H1 (cell line): ENCODE data around the gene GFAP. TPM values are rescaled to one million over a fixed set of nuclear protein-coding genes. Genes with fewer than 3 reads are reported as not detected.

Experiments
- CTCF ChIA-PET: fragments of 300-600 bp; sonication (Branson Sonifier 250); formaldehyde crosslinking; loops from one replicate; lab custom pipeline; 2021; ENCODE audit not compliant: partially characterized antibody; lab: Charles Lee
- POLR2A ChIA-PET: fragments of 300-600 bp; sonication (Branson Sonifier 250); formaldehyde crosslinking; loops from one replicate; lab custom pipeline; 2021; ENCODE audit warnings: inconsistent platforms; ENCODE audit not compliant: partially characterized antibody; lab: Charles Lee
- DNase-seq, 2 experiments: peaks; one replicate each; pipeline versions ENCODE4 v3.0.0 to v3.0.0-alpha.2; 2010 to 2022; ENCODE audit warnings: low spot score in 2 of 2, low read depth in 1 of 2, mixed read lengths in 1 of 2
- FAIRE-seq: peaks from 2 replicates; lab custom pipeline; 2011; peaks lifted over from hg19 to GRCh38; lab: Jason Lieb, UNC
- H2AFZ ChIP-seq: 2 replicates; pipeline ENCODE4 v1.8.1; 2012; ENCODE audit warnings: low read length, inconsistent platforms
- H2AK5ac ChIP-seq: 2 replicates; pipeline ENCODE4 v1.6.1; 2013; ENCODE audit warnings: low read depth, low read length
- H2BK120ac ChIP-seq: replicated peaks from 2 replicates; pipeline ENCODE3; 2013; ENCODE audit warnings: low read depth, low read length, inconsistent platforms
- H2BK12ac ChIP-seq: 2 replicates; pipeline ENCODE4 v1.6.1; 2013; ENCODE audit warnings: low read depth, low read length
- H2BK15ac ChIP-seq: 2 replicates; pipeline ENCODE4 v1.6.1; 2013; ENCODE audit warnings: low read length
- H2BK20ac ChIP-seq: 2 replicates; pipeline ENCODE4 v1.6.1; 2013; ENCODE audit warnings: low read length
- H2BK5ac ChIP-seq: 2 replicates; pipeline ENCODE4 v1.6.1; 2013; ENCODE audit warnings: low read depth, low read length
- H3K14ac ChIP-seq: 2 replicates; pipeline ENCODE4 v1.6.1; 2013; ENCODE audit warnings: inconsistent platforms; ENCODE audit not compliant: insufficient read length
- H3K18ac ChIP-seq: 2 replicates; pipeline ENCODE4 v1.6.1; 2013; ENCODE audit warnings: low read length; ENCODE audit errors: extremely low read depth
- H3K23ac ChIP-seq: 2 replicates; pipeline ENCODE4 v1.6.1; 2013; ENCODE audit warnings: inconsistent platforms; ENCODE audit not compliant: insufficient read length
- H3K23me2 ChIP-seq: 2 replicates; pipeline ENCODE4 v1.6.1; 2013; ENCODE audit warnings: low read depth, low read length
- H3K27ac ChIP-seq: 2 replicates; pipeline ENCODE4 v1.6.1; 2011; ENCODE audit warnings: low read depth, low read length, inconsistent platforms
- H3K27me3 ChIP-seq, 4 experiments: replicated peaks in 1 of 4; 1 replicate in 1 of 4; 2 replicates in 3 of 4; pipeline versions ENCODE4 v1.6.1 to v1.8.1; 2011 to 2013; ENCODE audit warnings: low read length in 3 of 4, mild to moderate bottlenecking in 3 of 4, inconsistent platforms in 2 of 4, mixed read lengths in 2 of 4, moderate library complexity in 1 of 4; ENCODE audit not compliant: control insufficient read depth in 3 of 4, insufficient read depth in 3 of 4; ENCODE audit errors: extremely low read depth in 1 of 4
- H3K36me3 ChIP-seq, 4 experiments: 2 replicates each; pipeline versions ENCODE4 v1.6.1 to v1.8.1; 2011 to 2013; ENCODE audit warnings: mild to moderate bottlenecking in 4 of 4, low read length in 3 of 4, moderate library complexity in 2 of 4, control low read depth in 1 of 4, inconsistent platforms in 1 of 4; ENCODE audit not compliant: insufficient read depth in 4 of 4, control insufficient read depth in 2 of 4
- H3K4ac ChIP-seq: replicated peaks from 2 replicates; pipeline ENCODE3; 2013; ENCODE audit warnings: low read length, low read depth, mixed read lengths, inconsistent platforms; ENCODE audit not compliant: insufficient read length
- H3K4me1 ChIP-seq, 4 experiments: replicated peaks in 1 of 4; 1 replicate in 1 of 4; 2 replicates in 3 of 4; pipeline versions ENCODE4 v1.6.1 to v1.8.1; 2011 to 2013; ENCODE audit warnings: low read length in 3 of 4, inconsistent platforms in 2 of 4, mixed read lengths in 1 of 4; ENCODE audit not compliant: insufficient read depth in 4 of 4, control insufficient read depth in 3 of 4
- H3K4me2 ChIP-seq, 2 experiments: 2 replicates each; pipeline versions ENCODE4 v1.6.1 to v1.8.1; 2011 to 2013; ENCODE audit warnings: low read depth in 2 of 2, low read length in 2 of 2, control low read depth in 1 of 2, inconsistent platforms in 1 of 2, mild to moderate bottlenecking in 1 of 2; ENCODE audit not compliant: insufficient read depth in 1 of 2
- H3K4me3 ChIP-seq, 4 experiments: fragments of 200-600, 300-600 bp in 1 of 4; sonication (generic), shearing (Covaris generic), sonication (Bioruptor Twin) in 1 of 4; 2 replicates each; pipeline versions ENCODE4 v1.5.1 to v1.8.1; 2011 to 2016; ENCODE audit warnings: low read length in 4 of 4, low read depth in 3 of 4, control low read depth in 2 of 4, inconsistent platforms in 2 of 4, mild to moderate bottlenecking in 2 of 4, mixed read lengths in 1 of 4, moderate library complexity in 1 of 4; ENCODE audit not compliant: insufficient read depth in 2 of 4; ENCODE audit errors: extremely low read depth in 1 of 4
- H3K56ac ChIP-seq: replicated peaks from 2 replicates; pipeline ENCODE3; 2013; ENCODE audit warnings: low read depth, mild to moderate bottlenecking, mixed read lengths, low read length, inconsistent platforms; ENCODE audit not compliant: insufficient read length
- H3K79me1 ChIP-seq: 2 replicates; pipeline ENCODE4 v1.6.1; 2013; ENCODE audit warnings: low read depth, low read length, control low read depth
- H3K79me2 ChIP-seq, 2 experiments: 2 replicates each; pipeline versions ENCODE4 v1.6.1 to v1.8.1; 2012 to 2013; ENCODE audit warnings: low read length in 2 of 2, mild to moderate bottlenecking in 2 of 2, inconsistent platforms in 1 of 2; ENCODE audit not compliant: insufficient read depth in 2 of 2, control insufficient read depth in 1 of 2
- H3K9ac ChIP-seq, 4 experiments: replicated peaks in 1 of 4; 1 replicate in 1 of 4; 2 replicates in 3 of 4; pipeline versions ENCODE4 v1.6.1 to v1.8.1; 2011 to 2013; ENCODE audit warnings: low read depth in 3 of 4, low read length in 3 of 4, control low read depth in 2 of 4, mild to moderate bottlenecking in 2 of 4, moderate library complexity in 2 of 4, inconsistent platforms in 1 of 4; ENCODE audit errors: extremely low read depth in 1 of 4
- H3K9me3 ChIP-seq, 2 experiments: 2 replicates each; pipeline versions ENCODE4 v1.6.1 to v1.8.1; 2012 to 2013; ENCODE audit warnings: mild to moderate bottlenecking in 2 of 2, moderate library complexity in 2 of 2, control low read depth in 1 of 2, inconsistent platforms in 1 of 2, low read depth in 1 of 2, low read length in 1 of 2, mixed read lengths in 1 of 2; ENCODE audit not compliant: insufficient read depth in 2 of 2
- H4K20me1 ChIP-seq, 2 experiments: replicated peaks in 1 of 2; 2 replicates each; pipeline versions ENCODE3 to v1.8.1; 2011 to 2013; ENCODE audit warnings: inconsistent platforms in 2 of 2, low read length in 2 of 2, mild to moderate bottlenecking in 1 of 2; ENCODE audit not compliant: insufficient read depth in 2 of 2, control insufficient read depth in 1 of 2
- H4K5ac ChIP-seq: 2 replicates; pipeline ENCODE4 v1.6.1; 2013; ENCODE audit warnings: low read length, low read depth, mixed read lengths, inconsistent platforms; ENCODE audit not compliant: insufficient read length
- H4K8ac ChIP-seq: 2 replicates; pipeline ENCODE4 v1.8.0; 2013; ENCODE audit warnings: mild to moderate bottlenecking, moderate library complexity, low read length, inconsistent platforms; ENCODE audit not compliant: insufficient read depth; ENCODE audit errors: extremely low read depth
- H4K91ac ChIP-seq: replicated peaks from 2 replicates; pipeline ENCODE3; 2013; ENCODE audit warnings: low read length, mixed read lengths, inconsistent platforms; ENCODE audit not compliant: insufficient read length
- CHD1 ChIP-seq: IDR thresholded peaks from 2 replicates; pipeline ENCODE4 v1.6.1; 2012; ENCODE audit warnings: low read depth, low read length, improper control_type of control experiment
- JUN ChIP-seq: IDR thresholded peaks from 2 replicates; pipeline ENCODE4 v1.6.1; 2011; ENCODE audit warnings: low read depth, mild to moderate bottlenecking, improper control_type of control experiment, low read length
- RNF2 ChIP-seq: fragments of 200-900, 300-1000 bp; sonication (generic); IDR thresholded peaks from 2 replicates; pipeline ENCODE4 v1.7.1; 2016; ENCODE audit warnings: borderline replicate concordance, low read depth, mild to moderate bottlenecking, antibody characterized with exemption, low read length; ENCODE audit not compliant: poor library complexity, severe bottlenecking; ENCODE audit errors: missing control alignments
- RXRA ChIP-seq: IDR thresholded peaks from 2 replicates; pipeline ENCODE4 v1.6.1; 2011; ENCODE audit warnings: low read depth, mild to moderate bottlenecking, low read length, moderate library complexity; ENCODE audit not compliant: insufficient read depth
- SIX5 ChIP-seq: IDR thresholded peaks from 2 replicates; pipeline ENCODE4 v1.6.1; 2011; ENCODE audit warnings: mild to moderate bottlenecking, low read depth, low read length
- SRF ChIP-seq: IDR thresholded peaks from 2 replicates; pipeline ENCODE4 v1.6.1; 2011; ENCODE audit warnings: mild to moderate bottlenecking, low read depth, low read length, moderate library complexity
- TAF1 ChIP-seq: IDR thresholded peaks from 2 replicates; pipeline ENCODE4 v1.6.1; 2011; ENCODE audit warnings: mild to moderate bottlenecking, low read depth, low read length
- TCF12 ChIP-seq: IDR thresholded peaks from 2 replicates; pipeline ENCODE4 v1.6.1; 2011; ENCODE audit warnings: low read depth, mild to moderate bottlenecking, low read length
- ZNF274 ChIP-seq: IDR thresholded peaks from 2 replicates; pipeline ENCODE4 v1.7.0; 2012; ENCODE audit warnings: low read length, borderline replicate concordance; ENCODE audit errors: extremely low read depth
- WGBS, 2 experiments: shearing (Covaris generic) in 1 of 2; methylation state at CpG; one replicate each; pipeline versions ENCODE4 v1.1.6 to v1.1.7; 2013 to 2015; ENCODE audit warnings: low lambda C conversion rate in 2 of 2, mixed read lengths in 2 of 2, inconsistent platforms in 1 of 2, low coverage in 1 of 2, missing lambda C conversion rate in 1 of 2; ENCODE audit not compliant: insufficient replicate concordance in 2 of 2, insufficient coverage in 1 of 2, insufficient read length in 1 of 2; ENCODE audit errors: extremely low coverage in 1 of 2, missing lambda C conversion rate in 1 of 2; 5-methylcytosine and 5-hydroxymethylcytosine counted together
- polyA plus RNA-seq, 7 experiments: library from polyadenylated mRNA; depleted of rRNA in 3 of 7; stranded (reverse) in 5 of 7; unstranded in 2 of 7; fragments of >200 nt in 5 of 7; fragments of 200-250 nt in 2 of 7; gene quantifications; 1 replicate in 5 of 7; 2 replicates in 1 of 7; 4 replicates in 1 of 7; pipeline versions ENCODE4 v1.2.1 to v1.2.3, GENCODE V29; 2011 to 2013; ENCODE audit warnings: missing spikeins in 2 of 7, mixed read lengths in 2 of 7
- total RNA-seq: library from RNA; stranded (reverse); fragmentation: NEBNext Ultra II Directional; extraction: Animal tissue kit (Norgen Biotek cat#: 25700); gene quantifications from 2 replicates; pipeline ENCODE4 v1.2.1, GENCODE V29; 2021
- TF ChIP-seq, protein P1 (sequence below): IDR thresholded peaks from 2 replicates; pipeline ENCODE4 v1.6.1; 2012; ENCODE audit warnings: low read length, inconsistent platforms

GFAP gene
- total and polyA plus RNA-seq, 2 of the 8 experiments (the other 6 are each of a cell fraction or from before 2014, with no cell fraction given): 1.3 to 1.5 TPM

DNA sequence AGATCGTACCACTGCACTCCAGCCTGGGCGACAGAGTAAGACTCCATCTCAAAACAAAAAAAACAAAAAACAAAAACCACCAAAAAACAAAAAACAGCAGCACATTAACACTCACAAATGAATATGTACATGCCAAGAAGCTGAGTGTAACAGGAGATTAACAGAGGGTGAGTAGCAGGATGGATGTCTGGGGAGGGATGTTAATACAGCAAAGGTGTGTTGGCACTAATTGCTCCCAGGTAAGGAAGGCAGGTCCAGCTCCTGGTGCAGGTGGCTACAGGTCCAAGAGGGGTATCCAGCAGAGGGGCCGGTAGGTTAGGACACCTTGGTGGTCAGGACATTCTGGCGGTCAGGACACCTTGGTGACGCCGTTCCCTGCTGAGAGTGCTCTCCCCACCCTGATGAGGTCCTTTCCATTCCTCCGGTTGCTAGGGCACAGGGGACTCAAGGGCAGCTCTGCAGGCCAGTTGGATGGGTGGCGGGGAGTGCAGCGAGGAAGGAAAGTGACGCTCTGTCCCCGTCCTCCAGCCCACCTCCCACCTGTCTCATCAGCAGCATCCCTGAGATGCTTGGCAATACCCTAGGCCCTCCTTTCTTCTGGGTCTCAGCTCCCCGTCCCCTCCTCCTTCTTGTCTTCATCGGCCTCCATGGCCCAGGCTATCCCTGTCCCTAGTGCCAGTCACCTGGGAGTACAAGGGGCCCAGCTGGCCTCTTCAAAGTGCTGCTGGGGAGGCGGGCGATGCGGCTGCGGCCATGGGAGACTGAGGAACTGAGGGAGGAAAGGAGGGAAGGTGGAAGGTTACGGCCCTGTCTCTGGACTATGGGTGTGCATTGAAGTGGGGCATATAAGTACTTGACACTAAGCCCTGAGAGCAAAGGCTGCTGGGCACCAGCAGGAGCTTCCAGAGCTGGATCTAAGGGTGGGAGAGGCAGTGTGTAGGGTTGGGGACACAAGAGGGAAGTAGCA, 10.7 kb upstream of the GFAP start:
- H3K9me3 ChIP-seq: no peaks in the 10 kb centered on the region
- no peak overlapping the region for H4K91ac ChIP-seq
- no peak overlapping the region for H3K4me2 ChIP-seq
- DNase-seq (no peak), FAIRE-seq (no peak)
- H2AK5ac ChIP-seq: no peak overlapping the region
- no peaks in the 10 kb centered on the region for H3K27me3 ChIP-seq
- ChIA-PET POLR2A (interaction anchor here (0.6 to 2.0 kb wide), 6 partner anchors 9 to 150 kb away, joined by 3 to 7 read pairs (median 4); partner anchors contain the start of gene EFTUD2), CTCF (interaction anchor here (0.7 to 13.0 kb wide), 13 partner anchors 8 to 173 kb away, joined by 3 to 243 read pairs (median 5); no protein-coding TSS in a partner anchor)
- H3K9ac ChIP-seq: no peak overlapping the region
- peaks cover 0 to 2% of the 10 kb centered on the region in 2 experiments for H4K20me1 ChIP-seq
- no peak overlapping the region for H3K4me3 ChIP-seq
- no peaks in the 10 kb centered on the region for H3K23me2 ChIP-seq
- H2BK20ac ChIP-seq: no peak overlapping the region
- H3K27ac ChIP-seq: no peak overlapping the region
- no peak overlapping the region for H3K4ac ChIP-seq
- no peaks in the 10 kb centered on the region for H3K79me1 ChIP-seq
- no peak overlapping the region for H2BK5ac ChIP-seq
- H3K36me3 ChIP-seq: peaks cover 18 to 43% (median 38%) of the 10 kb centered on the region in 4 experiments
- H3K18ac ChIP-seq: no peak overlapping the region
- H3K14ac ChIP-seq: no peak overlapping the region
- H2BK12ac ChIP-seq: no peak overlapping the region
- H2BK120ac ChIP-seq: no peak overlapping the region
- H2AFZ ChIP-seq: no peak overlapping the region
- H3K4me1 ChIP-seq: peaks cover under 1 to 6% (median 3%) of the 10 kb centered on the region in 4 experiments
- no peak overlapping the region for H3K56ac ChIP-seq
- no peak overlapping the region for H2BK15ac ChIP-seq
- 95% methylated on average over 18 of the region's 18 CpGs; no CpG with 5 or more reads in 1 of the 2 experiments for WGBS, 2 experiments
- no peak overlapping the region for H4K5ac ChIP-seq
- no peaks in the 10 kb centered on the region for H3K79me2 ChIP-seq
- H3K23ac ChIP-seq: no peak overlapping the region
- no peak overlapping the region for H4K8ac ChIP-seq
- TF ChIP-seq SRF: no peak
- TF ChIP-seq, protein P1, sequence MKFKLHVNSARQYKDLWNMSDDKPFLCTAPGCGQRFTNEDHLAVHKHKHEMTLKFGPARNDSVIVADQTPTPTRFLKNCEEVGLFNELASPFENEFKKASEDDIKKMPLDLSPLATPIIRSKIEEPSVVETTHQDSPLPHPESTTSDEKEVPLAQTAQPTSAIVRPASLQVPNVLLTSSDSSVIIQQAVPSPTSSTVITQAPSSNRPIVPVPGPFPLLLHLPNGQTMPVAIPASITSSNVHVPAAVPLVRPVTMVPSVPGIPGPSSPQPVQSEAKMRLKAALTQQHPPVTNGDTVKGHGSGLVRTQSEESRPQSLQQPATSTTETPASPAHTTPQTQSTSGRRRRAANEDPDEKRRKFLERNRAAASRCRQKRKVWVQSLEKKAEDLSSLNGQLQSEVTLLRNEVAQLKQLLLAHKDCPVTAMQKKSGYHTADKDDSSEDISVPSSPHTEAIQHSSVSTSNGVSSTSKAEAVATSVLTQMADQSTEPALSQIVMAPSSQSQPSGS: no peak
- no peak for TF ChIP-seq RNF2
- no peak for TF ChIP-seq TAF1
- TF ChIP-seq JUN: no peak
- no peak for TF ChIP-seq SIX5
- TF ChIP-seq CHD1: no peak
- TF ChIP-seq ZNF274: no peak
- no peak for TF ChIP-seq RXRA
- no peak for TF ChIP-seq TCF12
